Measurements from ENCODE around the gene LYRM1. TPM values are rescaled to one million over a fixed set of nuclear protein-coding genes. Genes with fewer than 3 reads are reported as not detected.

The LYRM1 gene
- total RNA-seq, 3 donors from 2014 or later, result 42.6 to 54.6 (median 50.9) TPM

DNA sequence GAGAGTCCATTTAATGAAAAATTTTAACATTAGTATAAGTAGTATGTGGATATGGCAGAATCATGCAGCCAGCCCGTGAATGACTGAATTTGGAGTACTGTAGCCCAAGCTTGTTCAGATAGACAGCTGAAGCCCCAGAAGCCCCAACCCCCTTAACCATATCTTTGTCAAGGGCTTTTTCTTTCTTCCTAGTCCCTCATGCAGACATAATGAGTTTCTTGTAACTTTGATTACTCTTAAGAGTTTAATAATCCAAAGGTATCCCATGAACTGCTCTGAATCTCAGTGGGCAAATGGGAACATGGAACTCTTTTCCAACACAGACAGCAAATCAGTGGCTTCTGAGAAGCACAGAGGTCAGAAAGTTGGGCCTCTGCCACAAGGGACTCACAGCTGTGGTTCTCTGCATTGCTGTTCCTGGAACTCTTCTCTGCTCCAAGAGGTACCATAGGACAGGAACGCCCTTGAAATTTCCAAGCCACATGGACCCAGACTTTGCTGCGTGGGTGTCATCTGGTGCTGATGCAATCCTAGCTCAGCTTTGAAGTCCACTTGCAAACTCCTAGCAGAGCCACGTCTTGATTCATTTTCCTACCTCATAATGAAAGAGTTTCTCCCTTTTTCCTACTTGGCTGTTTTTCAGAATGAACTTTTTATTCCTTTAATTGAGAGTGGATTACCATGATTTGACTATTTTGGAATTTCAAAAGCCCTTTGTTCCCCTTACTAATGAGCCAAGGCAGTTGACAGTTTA lies 18.1 kb downstream of the LYRM1 start:
- no peaks in the 10 kb centered on the region for H3K36me3 ChIP-seq
- H3K4me3 ChIP-seq, result no peak overlapping the region
- no peaks in the 10 kb centered on the region for H3K9me3 ChIP-seq
- no peaks in the 10 kb centered on the region for H3K27me3 ChIP-seq
- no peaks in the 10 kb centered on the region for H3K4me1 ChIP-seq
- TF ChIP-seq POLR2A (IDR thresholded peaks at IDR 0.05), result no peak
- TF ChIP-seq CTCF (IDR thresholded peaks at IDR 0.05), result no peak
- TF ChIP-seq POLR2AphosphoS5 (IDR thresholded peaks at IDR 0.05), result peak in 2 of 3 donors; percentile 40 to 75
- intact Hi-C loops (cut with DNase I; ENCODE audit: low total_unique reads), result no loop called here
- peak in 1 of 2 donors; percentile 35 for DNase-seq (ENCODE audit: low spot score in 2 of 2)
- peak overlapping the region in 1 of 2 donors; percentile 33 for H3K27ac ChIP-seq

DNA sequence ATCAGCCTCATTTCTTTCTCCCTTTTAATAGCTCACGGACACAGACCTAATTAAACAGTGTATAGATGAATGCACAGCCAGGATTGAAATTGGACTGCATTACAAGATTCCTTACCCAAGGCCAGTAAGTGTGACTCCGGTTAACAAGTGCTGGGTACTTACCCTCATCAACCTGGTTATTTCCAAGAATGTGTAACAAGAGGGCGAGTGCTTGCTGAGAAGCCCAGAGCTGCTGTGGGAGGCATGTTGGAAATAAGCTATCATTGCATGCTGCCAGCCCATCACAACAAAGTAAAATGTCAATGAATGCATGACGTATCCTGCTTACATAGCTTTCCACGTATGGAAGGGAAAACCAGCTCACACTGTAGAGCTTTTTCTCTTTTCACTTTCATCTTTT lies 19.5 kb downstream of the LYRM1 start:
- Histone ChIP-seq H3K4me3 (no peak overlapping the region), H3K27me3 (no peaks in the 10 kb centered on the region), H3K36me3 (no peaks in the 10 kb centered on the region), H3K4me1 (no peaks in the 10 kb centered on the region), H3K27ac (no peak overlapping the region), H3K9me3 (no peaks in the 10 kb centered on the region)
- TF ChIP-seq CTCF (IDR thresholded peaks at IDR 0.05), result no peak
- TF ChIP-seq POLR2AphosphoS5 (IDR thresholded peaks at IDR 0.05), result no peak
- no peak for TF ChIP-seq POLR2A (IDR thresholded peaks at IDR 0.05)
- intact Hi-C loops (cut with DNase I; ENCODE audit: low total_unique reads), result no loop called here
- DNase-seq (ENCODE audit: low spot score in 2 of 2), result no peak

DNA sequence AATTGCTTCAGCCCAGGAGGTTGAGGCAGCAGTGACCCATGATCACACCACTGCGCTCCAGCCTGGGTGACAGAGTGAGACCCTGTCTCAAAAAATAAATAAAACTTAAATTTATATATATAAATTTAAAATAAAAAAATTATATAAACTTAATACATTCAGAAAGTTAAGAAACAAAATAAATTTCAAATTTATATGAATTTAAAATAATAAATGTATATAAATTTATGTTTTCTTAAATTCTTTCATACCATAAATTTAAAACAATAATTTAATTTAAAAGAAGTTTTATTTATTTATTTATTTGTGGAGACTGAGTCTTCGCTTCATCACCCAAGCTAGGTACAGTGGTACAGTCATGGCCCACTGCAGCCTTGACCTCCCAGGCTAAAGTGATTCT lies 20.2 kb downstream of the LYRM1 start:
- H3K9me3 ChIP-seq, result no peaks in the 10 kb centered on the region
- H3K36me3 ChIP-seq, result no peaks in the 10 kb centered on the region
- no peak overlapping the region for H3K4me3 ChIP-seq
- H3K4me1 ChIP-seq, result no peaks in the 10 kb centered on the region
- intact Hi-C loops (cut with DNase I; ENCODE audit: low total_unique reads), result no loop called here
- DNase-seq (ENCODE audit: low spot score in 2 of 2), result no peak
- TF ChIP-seq CTCF (IDR thresholded peaks at IDR 0.05) (no peak), POLR2AphosphoS5 (IDR thresholded peaks at IDR 0.05) (no peak), POLR2A (IDR thresholded peaks at IDR 0.05) (no peak)
- H3K27ac ChIP-seq, result no peak overlapping the region
- no peaks in the 10 kb centered on the region for H3K27me3 ChIP-seq

DNA sequence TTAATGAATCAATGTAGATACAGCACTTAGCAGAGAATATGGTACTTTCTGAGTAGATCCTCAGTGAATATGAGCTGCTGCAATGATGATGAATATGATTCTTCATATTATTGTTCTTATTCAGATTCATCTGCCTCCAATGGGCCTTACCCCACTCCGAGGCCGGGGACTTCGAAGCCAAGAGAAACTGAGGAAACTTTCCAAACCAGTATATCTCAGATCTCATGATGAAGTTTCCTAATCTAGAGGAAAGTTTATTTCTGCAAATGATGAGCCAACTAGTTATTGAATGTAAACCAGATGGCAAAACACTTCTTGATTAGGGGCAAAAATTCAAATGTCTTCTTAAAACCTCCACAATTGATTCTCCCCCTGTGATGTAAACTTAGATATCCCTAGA lies 23.3 kb downstream of the LYRM1 start:
- H3K9me3 ChIP-seq, result no peaks in the 10 kb centered on the region
- no peaks in the 10 kb centered on the region for H3K36me3 ChIP-seq
- H3K27ac ChIP-seq, result no peak overlapping the region
- no peaks in the 10 kb centered on the region for H3K27me3 ChIP-seq
- no peaks in the 10 kb centered on the region for H3K4me1 ChIP-seq
- no peak overlapping the region for H3K4me3 ChIP-seq
- no peak for TF ChIP-seq POLR2AphosphoS5 (IDR thresholded peaks at IDR 0.05)
- TF ChIP-seq POLR2A (IDR thresholded peaks at IDR 0.05), result no peak
- TF ChIP-seq CTCF (IDR thresholded peaks at IDR 0.05), result no peak
- DNase-seq (ENCODE audit: low spot score in 2 of 2), result no peak
- intact Hi-C loops (cut with DNase I; ENCODE audit: low total_unique reads), result no loop called here

- intact Hi-C loops (cut with DNase I; ENCODE audit: low total_unique reads), result no loop called here
Measured at GRCh38 chr16:20925751-20926150, 25.2 kb downstream of the LYRM1 start.

More at GRCh38 chr16:20925751-20926150, 25.2 kb downstream of the LYRM1 start:
- Histone ChIP-seq H3K9me3 (no peaks in the 10 kb centered on the region), H3K36me3 (no peaks in the 10 kb centered on the region), H3K27me3 (no peaks in the 10 kb centered on the region), H3K4me3 (no peak overlapping the region), H3K27ac (no peak overlapping the region), H3K4me1 (no peaks in the 10 kb centered on the region)
- no peak for DNase-seq (ENCODE audit: low spot score in 2 of 2)
- TF ChIP-seq CTCF (IDR thresholded peaks at IDR 0.05), result no peak
- TF ChIP-seq POLR2AphosphoS5 (IDR thresholded peaks at IDR 0.05), result no peak
- no peak for TF ChIP-seq POLR2A (IDR thresholded peaks at IDR 0.05)

Data from breast epithelium (tissue), 4 donors.